Right atrium auricular region (tissue), 2 donors: ENCODE results near the gene UNCX. TPM values are rescaled to one million over a fixed set of nuclear protein-coding genes. Genes with fewer than 3 reads are reported as not detected.

Experiments
- DNase-seq: peaks from one replicate; pipeline ENCODE4 v3.0.0-alpha.2; 2019; ENCODE audit warnings: low spot score
- H3K27ac ChIP-seq, 2 donors: fragments of 200-600 bp; sonication (generic); 1 replicate in 1 of 2; 2 replicates in 1 of 2; pipeline ENCODE4 v1.5.1; 2016 to 2019
- H3K27me3 ChIP-seq, 2 donors: fragments of 200-600 bp; sonication (generic); one replicate each; pipeline versions ENCODE4 v1.5.1 to v1.6.0; 2017 to 2019
- H3K36me3 ChIP-seq: fragments of 200-600 bp; sonication (generic); one replicate; pipeline ENCODE4 v1.5.1; 2016
- H3K4me1 ChIP-seq, 2 donors: fragments of 200-600 bp; sonication (generic); one replicate each; pipeline versions ENCODE4 v1.5.1 to v1.6.0; 2017 to 2019
- H3K4me3 ChIP-seq, 2 donors: fragments of 200-600 bp; sonication (generic); 1 replicate in 1 of 2; 2 replicates in 1 of 2; pipeline ENCODE4 v1.5.1; 2017 to 2019; ENCODE audit warnings: mild to moderate bottlenecking in 1 of 2, moderate library complexity in 1 of 2
- H3K9me3 ChIP-seq, 2 donors: fragments of 200-600 bp; sonication (generic); one replicate each; pipeline ENCODE4 v1.5.1; 2019
- CTCF ChIP-seq, 2 donors: fragments of 200-600 bp; sonication (generic); IDR thresholded peaks; one replicate each; pipeline ENCODE4 v1.5.1; 2019; ENCODE audit warnings: antibody characterized with exemption in 2 of 2
- total RNA-seq, 2 donors: library from RNA; depleted of rRNA; stranded (reverse); fragments of >200 nt; gene quantifications; one replicate each; pipeline ENCODE4 v1.1.0, GENCODE V29; 2016

Gene UNCX
- total RNA-seq, 2 donors from 2014 or later = not detected

DNA sequence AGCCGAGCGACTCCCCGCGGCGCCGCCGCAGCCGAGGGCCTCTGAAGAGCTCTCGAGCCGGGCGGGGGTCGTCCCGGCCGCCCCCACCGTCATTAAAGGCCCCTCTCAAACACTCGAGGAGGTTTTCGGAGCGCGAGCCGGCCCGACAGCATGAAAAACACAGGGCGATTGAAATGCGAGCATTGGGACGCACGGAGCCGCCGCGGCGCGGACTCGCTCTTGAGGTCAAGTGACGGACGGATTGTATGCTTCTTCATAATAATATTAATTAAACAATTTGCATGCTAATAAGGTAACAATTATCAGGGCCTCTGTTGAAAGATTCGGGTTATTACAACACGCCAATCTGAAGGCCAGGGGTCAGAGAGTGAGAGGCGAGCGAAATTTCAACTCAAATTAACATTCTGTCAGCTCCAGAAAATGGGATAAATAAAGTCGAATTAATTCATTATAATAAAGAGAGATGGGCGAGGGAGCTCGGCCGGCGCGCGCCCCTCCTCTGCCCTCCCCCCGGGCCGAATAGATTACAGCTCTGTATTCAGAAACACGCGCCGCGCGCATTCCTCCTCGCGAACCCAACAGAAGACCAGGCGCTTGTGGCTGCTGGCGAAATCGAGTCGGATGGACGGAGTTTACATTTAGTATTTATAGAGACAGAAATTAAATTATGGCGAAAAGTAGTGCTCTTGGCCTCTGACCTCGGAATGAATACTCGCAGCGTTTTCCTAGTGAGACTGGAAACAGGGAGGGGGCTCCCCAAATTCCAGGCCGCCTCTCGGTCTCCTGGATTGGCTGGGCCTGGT is 2.1 kb upstream of the UNCX start:
- H3K9me3 ChIP-seq = no peaks in the 10 kb centered on the region
- no peak for DNase-seq
- H3K27me3 ChIP-seq = peaks cover 55 to 94% of the 10 kb centered on the region in 2 donors
- no peak for TF ChIP-seq CTCF (IDR thresholded peaks at IDR 0.05)
- H3K4me1 ChIP-seq = peaks cover 0 to 12% of the 10 kb centered on the region in 2 donors
- H3K36me3 ChIP-seq = no peaks in the 10 kb centered on the region
- H3K4me3 ChIP-seq = no peak overlapping the region
- H3K27ac ChIP-seq = no peak overlapping the region

- Histone ChIP-seq H3K4me1 (peaks cover 0 to 14% of the 10 kb centered on the region in 2 donors), H3K27me3 (peaks cover 55 to 88% of the 10 kb centered on the region in 2 donors), H3K4me3 (no peak overlapping the region), H3K9me3 (no peaks in the 10 kb centered on the region), H3K36me3 (no peaks in the 10 kb centered on the region), H3K27ac (no peak overlapping the region)
- no peak for DNase-seq
- TF ChIP-seq CTCF (IDR thresholded peaks at IDR 0.05) = no peak
Measured at GRCh38 chr7:1231214-1232102, 1.2 kb upstream of the UNCX start.

- no peaks in the 10 kb centered on the region for H3K36me3 ChIP-seq
- H3K27ac ChIP-seq = no peak overlapping the region
- TF ChIP-seq CTCF (IDR thresholded peaks at IDR 0.05) = no peak
- peaks cover 0 to 18% of the 10 kb centered on the region in 2 donors for H3K4me1 ChIP-seq
- DNase-seq = no peak
- no peak overlapping the region for H3K4me3 ChIP-seq
- H3K27me3 ChIP-seq = peaks cover 53 to 84% of the 10 kb centered on the region in 2 donors
- no peaks in the 10 kb centered on the region for H3K9me3 ChIP-seq
Measured at GRCh38 chr7:1232103-1232466, 587 bp upstream of the UNCX start.

DNA sequence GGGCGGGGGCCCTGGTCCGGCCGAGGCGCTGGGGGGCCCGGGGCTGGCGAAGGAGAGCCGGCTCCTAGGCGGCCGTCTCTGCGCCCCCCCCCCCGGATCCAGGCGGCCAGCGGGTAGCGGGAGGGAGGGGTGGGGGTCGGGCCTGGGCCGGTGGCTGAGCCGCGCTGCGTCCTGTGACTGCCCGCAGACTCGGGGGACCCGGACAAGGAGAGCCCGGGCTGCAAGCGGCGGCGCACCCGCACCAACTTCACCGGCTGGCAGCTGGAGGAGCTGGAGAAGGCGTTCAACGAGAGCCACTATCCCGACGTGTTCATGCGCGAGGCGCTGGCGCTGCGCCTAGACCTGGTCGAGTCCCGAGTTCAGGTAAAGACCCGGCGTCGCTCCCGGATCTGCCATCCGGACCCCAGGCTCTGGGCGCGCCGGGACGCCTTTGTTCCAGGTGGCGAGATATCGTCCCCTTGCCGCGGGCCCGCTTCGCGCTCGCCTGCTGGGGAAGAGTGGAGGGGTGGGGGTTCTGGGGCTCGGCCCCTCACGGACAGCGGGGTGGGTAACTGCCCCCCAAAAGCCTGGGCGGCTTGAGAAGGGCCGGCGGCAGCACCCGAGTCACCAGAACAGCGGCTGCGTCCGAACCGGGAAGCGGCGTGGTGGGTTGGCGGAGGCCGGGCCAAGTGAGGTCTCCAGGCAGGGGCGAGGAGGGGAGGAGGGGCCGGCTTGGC is 819 bp downstream of the UNCX start:
- H3K4me1 ChIP-seq = peaks cover 0 to 20% of the 10 kb centered on the region in 2 donors
- TF ChIP-seq CTCF (IDR thresholded peaks at IDR 0.05) = no peak

GRCh38 chr7:1234049-1234880 is 1.6 kb downstream of the UNCX start:
- peaks cover 0 to 20% of the 10 kb centered on the region in 2 donors for H3K4me1 ChIP-seq
- no peaks in the 10 kb centered on the region for H3K9me3 ChIP-seq
- H3K27me3 ChIP-seq = peaks cover 49 to 85% of the 10 kb centered on the region in 2 donors

More for the DNA sequence above, 819 bp downstream of the UNCX start:
- Histone ChIP-seq H3K27ac (no peak overlapping the region), H3K9me3 (no peaks in the 10 kb centered on the region), H3K27me3 (peaks cover 48 to 83% of the 10 kb centered on the region in 2 donors), H3K36me3 (no peaks in the 10 kb centered on the region), H3K4me3 (no peak overlapping the region)
- DNase-seq = no peak

More at GRCh38 chr7:1234049-1234880, 1.6 kb downstream of the UNCX start:
- H3K27ac ChIP-seq = no peak overlapping the region
- no peak for DNase-seq
- no peak overlapping the region for H3K4me3 ChIP-seq
- no peaks in the 10 kb centered on the region for H3K36me3 ChIP-seq
- no peak for TF ChIP-seq CTCF (IDR thresholded peaks at IDR 0.05)
